GM06990 (cell line): ENCODE measurements around the gene FBXL15.

Experiments
- DNase-seq: peaks from one replicate; pipeline ENCODE4 v3.0.0-alpha.2; 2011; ENCODE audit not compliant: insufficient read length; ENCODE audit errors: extremely low read depth
- H3K27me3 ChIP-seq: replicated peaks from 2 replicates; pipeline ENCODE4 v1.6.0; 2011; ENCODE audit warnings: low read length; ENCODE audit not compliant: control insufficient read depth, insufficient read depth
- H3K36me3 ChIP-seq: 2 replicates; pipeline ENCODE4 v1.5.1; 2011; ENCODE audit warnings: low read length; ENCODE audit not compliant: control insufficient read depth, insufficient read depth
- H3K4me3 ChIP-seq: replicated peaks from 2 replicates; pipeline ENCODE4 v1.5.1; 2011; ENCODE audit warnings: low read depth, mild to moderate bottlenecking, control low read depth, low read length
- CTCF ChIP-seq: IDR thresholded peaks from 2 replicates; pipeline ENCODE4 v1.5.1; 2011; ENCODE audit warnings: low read length, control low read depth, mild to moderate bottlenecking, inconsistent platforms; ENCODE audit not compliant: insufficient read depth, poor library complexity, severe bottlenecking

The FBXL15 gene

GRCh38 chr10:102379383-102379782 lies 41.3 kb upstream of the FBXL15 start:
- Histone ChIP-seq H3K36me3 (peaks cover 39% of the 10 kb centered on the region), H3K27me3 (no peaks in the 10 kb centered on the region), H3K4me3 (no peak overlapping the region)
- no peak for DNase-seq
- TF ChIP-seq CTCF, result no peak

GRCh38 chr10:102381983-102382382 lies 38.7 kb upstream of the FBXL15 start:
- H3K27me3 ChIP-seq, result no peaks in the 10 kb centered on the region
- peaks cover 28% of the 10 kb centered on the region for H3K36me3 ChIP-seq
- H3K4me3 ChIP-seq, result no peak overlapping the region
- DNase-seq, result no peak
- no peak for TF ChIP-seq CTCF

DNA sequence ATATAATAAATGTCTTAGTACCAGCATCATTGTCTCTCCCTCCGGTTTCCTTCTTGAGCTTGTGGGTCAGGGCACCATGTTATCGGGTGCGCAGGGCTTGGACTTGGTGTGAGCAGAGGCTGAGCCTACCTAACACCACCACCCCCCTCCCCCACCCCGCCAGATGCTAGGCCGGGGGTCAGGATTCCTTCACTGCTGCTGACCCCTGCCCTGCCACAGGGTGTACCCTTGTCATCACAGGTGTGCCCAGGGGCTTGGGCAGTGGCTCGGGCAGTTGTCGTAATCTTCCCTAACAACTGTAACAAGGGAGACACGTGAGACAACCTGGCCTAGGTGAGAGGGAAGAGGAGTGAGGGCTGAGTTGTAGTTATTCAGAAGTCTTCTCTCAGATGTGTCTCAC lies 37.8 kb upstream of the FBXL15 start:
- DNase-seq, result no peak
- no peaks in the 10 kb centered on the region for H3K27me3 ChIP-seq
- peaks cover 27% of the 10 kb centered on the region for H3K36me3 ChIP-seq
- H3K4me3 ChIP-seq, result no peak overlapping the region
- no peak for TF ChIP-seq CTCF

DNA sequence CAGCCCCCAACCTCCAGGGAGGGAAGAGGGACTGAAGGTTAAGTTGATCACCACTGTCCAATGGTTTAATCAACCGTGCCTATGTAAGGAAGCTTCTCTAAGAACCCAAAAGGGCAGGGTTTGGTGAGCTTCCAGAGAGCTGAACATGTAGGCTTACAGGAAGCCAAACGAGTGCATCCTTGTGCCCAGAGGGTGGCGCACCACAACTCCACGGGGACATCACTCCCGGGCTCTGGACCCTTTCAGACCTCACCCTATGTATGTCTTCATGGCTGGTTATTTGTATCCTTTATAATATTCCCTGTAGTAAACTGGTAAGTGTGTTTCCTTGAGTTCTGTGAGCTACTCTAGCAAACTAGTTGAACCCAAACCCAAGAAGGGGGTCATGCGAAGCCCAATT lies 36.6 kb upstream of the FBXL15 start:
- no peak for DNase-seq
- Histone ChIP-seq H3K27me3 (no peaks in the 10 kb centered on the region), H3K36me3 (peaks cover 26% of the 10 kb centered on the region), H3K4me3 (no peak overlapping the region)
- peak; percentile 31 for TF ChIP-seq CTCF

- no peak for TF ChIP-seq CTCF
- DNase-seq, result no peak
- H3K4me3 ChIP-seq, result no peak overlapping the region
- H3K27me3 ChIP-seq, result no peaks in the 10 kb centered on the region
- H3K36me3 ChIP-seq, result peaks cover 18% of the 10 kb centered on the region
Measured at GRCh38 chr10:102384606-102385429, 35.8 kb upstream of the FBXL15 start.
